HEK293 (cell line): ENCODE measurements around the gene FA2H.

Source experiments
- MYNN ChIP-seq: fragments of 450-650 bp; formaldehyde crosslinking; IDR thresholded peaks from 2 replicates; pipeline ENCODE4 v1.5.1; 2016; ENCODE audit warnings: missing biosample characterization, missing genetic modification characterization, borderline replicate concordance
- SP2 ChIP-seq: fragments of 450-650 bp; formaldehyde crosslinking; IDR thresholded peaks from 2 replicates; pipeline ENCODE4 v1.5.1; 2016; ENCODE audit warnings: missing biosample characterization, missing genetic modification characterization
- TCF7L2 ChIP-seq: IDR thresholded peaks from 2 replicates; pipeline ENCODE4 v1.6.1; 2011; ENCODE audit warnings: low read depth, mild to moderate bottlenecking, inconsistent platforms, low read length, moderate library complexity, borderline replicate concordance
- ZNF184 ChIP-seq: fragments of 450-650 bp; IDR thresholded peaks from 2 replicates; pipeline ENCODE4 v1.5.1; 2018; ENCODE audit warnings: missing biosample characterization, mild to moderate bottlenecking, missing genetic modification characterization
- ZNF23 ChIP-seq: fragments of 450-650 bp; formaldehyde crosslinking; IDR thresholded peaks from 2 replicates; pipeline ENCODE4 v1.5.1; 2016; ENCODE audit warnings: missing biosample characterization, missing genetic modification characterization, borderline replicate concordance
- ZNF274 ChIP-seq, 2 experiments: fragments of 200-500 bp in 1 of 2; fragments of 450-650 bp in 1 of 2; sonication (Bioruptor generic) in 1 of 2; formaldehyde crosslinking in 1 of 2; IDR thresholded peaks; 2 replicates each; pipeline versions ENCODE4 v1.5.1 to v1.6.1; 2014 to 2016; ENCODE audit warnings: borderline replicate concordance in 1 of 2, inconsistent platforms in 1 of 2, low read length in 1 of 2, missing biosample characterization in 1 of 2, missing genetic modification characterization in 1 of 2
- ZNF292 ChIP-seq: fragments of 450-650 bp; formaldehyde crosslinking; IDR thresholded peaks from 2 replicates; pipeline ENCODE4 v1.5.1; 2016; ENCODE audit warnings: low read depth, missing biosample characterization, missing genetic modification characterization, borderline replicate concordance
- ZNF350 ChIP-seq: fragments of 450-650 bp; formaldehyde crosslinking; IDR thresholded peaks from 2 replicates; pipeline ENCODE4 v1.5.0; 2017; ENCODE audit warnings: missing biosample characterization, mild to moderate bottlenecking, missing genetic modification characterization
- ZNF747 ChIP-seq: fragments of 450-650 bp; formaldehyde crosslinking; IDR thresholded peaks from 2 replicates; pipeline ENCODE4 v1.5.1; 2016; ENCODE audit warnings: missing biosample characterization, missing genetic modification characterization
- ZNF76 ChIP-seq: fragments of 450-650 bp; formaldehyde crosslinking; IDR thresholded peaks from 2 replicates; pipeline ENCODE4; 2016; ENCODE audit warnings: low read depth, missing biosample characterization, missing genetic modification characterization, borderline replicate concordance
- ZNF776 ChIP-seq: fragments of 450-650 bp; formaldehyde crosslinking; IDR thresholded peaks from 2 replicates; pipeline ENCODE4 v1.5.0; 2017; ENCODE audit warnings: missing biosample characterization, missing genetic modification characterization, borderline replicate concordance
- ZXDB ChIP-seq: fragments of 450-650 bp; formaldehyde crosslinking; IDR thresholded peaks from 2 replicates; pipeline ENCODE4 v1.5.1; 2016; ENCODE audit warnings: missing biosample characterization, missing genetic modification characterization
- TF ChIP-seq, protein P1 (sequence below): fragments of 450-650 bp; formaldehyde crosslinking; IDR thresholded peaks from 2 replicates; pipeline ENCODE4 v1.5.1; 2016; ENCODE audit warnings: missing biosample characterization, missing genetic modification characterization

- TF ChIP-seq ZNF747 (tag by site-specific recombination) (no peak), ZNF76 (tag by site-specific recombination) (no peak), ZNF350 (tag by site-specific recombination) (no peak), ZNF23 (tag by site-specific recombination) (no peak), ZNF776 (no peak), ZNF292 (tag by site-specific recombination) (no peak), SP2 (tag by site-specific recombination) (no peak), TCF7L2 (no peak), ZNF274 (IDR thresholded peaks at IDR 0.05; ENCODE audit: low read length) (no peak), ZNF274 (tag by site-specific recombination; IDR thresholded peaks at IDR 0.05; ENCODE audit: borderline replicate concordance) (no peak), MYNN (tag by site-specific recombination) (no peak), ZNF184 (tag by site-specific recombination) (no peak), ZXDB (tag by site-specific recombination) (no peak)
- TF ChIP-seq, protein P1, sequence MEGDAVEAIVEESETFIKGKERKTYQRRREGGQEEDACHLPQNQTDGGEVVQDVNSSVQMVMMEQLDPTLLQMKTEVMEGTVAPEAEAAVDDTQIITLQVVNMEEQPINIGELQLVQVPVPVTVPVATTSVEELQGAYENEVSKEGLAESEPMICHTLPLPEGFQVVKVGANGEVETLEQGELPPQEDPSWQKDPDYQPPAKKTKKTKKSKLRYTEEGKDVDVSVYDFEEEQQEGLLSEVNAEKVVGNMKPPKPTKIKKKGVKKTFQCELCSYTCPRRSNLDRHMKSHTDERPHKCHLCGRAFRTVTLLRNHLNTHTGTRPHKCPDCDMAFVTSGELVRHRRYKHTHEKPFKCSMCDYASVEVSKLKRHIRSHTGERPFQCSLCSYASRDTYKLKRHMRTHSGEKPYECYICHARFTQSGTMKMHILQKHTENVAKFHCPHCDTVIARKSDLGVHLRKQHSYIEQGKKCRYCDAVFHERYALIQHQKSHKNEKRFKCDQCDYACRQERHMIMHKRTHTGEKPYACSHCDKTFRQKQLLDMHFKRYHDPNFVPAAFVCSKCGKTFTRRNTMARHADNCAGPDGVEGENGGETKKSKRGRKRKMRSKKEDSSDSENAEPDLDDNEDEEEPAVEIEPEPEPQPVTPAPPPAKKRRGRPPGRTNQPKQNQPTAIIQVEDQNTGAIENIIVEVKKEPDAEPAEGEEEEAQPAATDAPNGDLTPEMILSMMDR (tag by site-specific recombination) = no peak
Observed at GRCh38 chr16:74807052-74807646, 32.5 kb upstream of the FA2H start.
